H9 (cell line): Measurements from ENCODE around the gene ZFYVE28. TPM values are rescaled to one million over a fixed set of nuclear protein-coding genes. Genes with fewer than 3 reads are reported as not detected.

Source experiments
- DNase-seq: peaks from one replicate; pipeline ENCODE4 v3.0.0-alpha.2; 2017
- H2AFZ ChIP-seq: one replicate; pipeline ENCODE4 v1.6.1; 2013; ENCODE audit warnings: mild to moderate bottlenecking, low read length, control low read depth, moderate library complexity
- H2AK5ac ChIP-seq: 2 replicates; pipeline ENCODE4 v1.6.1; 2013; ENCODE audit warnings: low read length, control low read depth, mixed read lengths; ENCODE audit not compliant: insufficient read length
- H2BK120ac ChIP-seq: one replicate; pipeline ENCODE4 v1.6.1; 2013; ENCODE audit warnings: low read depth, mild to moderate bottlenecking, low read length, control low read depth, inconsistent platforms; ENCODE audit not compliant: poor library complexity, severe bottlenecking
- H2BK12ac ChIP-seq: 2 replicates; pipeline ENCODE4 v1.6.1; 2013; ENCODE audit warnings: low read length, control low read depth, mixed read lengths, low read depth; ENCODE audit not compliant: insufficient read length
- H2BK15ac ChIP-seq: 2 replicates; pipeline ENCODE4 v1.6.1; 2013; ENCODE audit warnings: low read depth, low read length, control low read depth
- H2BK20ac ChIP-seq: one replicate; pipeline ENCODE4 v1.6.1; 2013; ENCODE audit warnings: low read depth, mild to moderate bottlenecking, low read length, control low read depth, inconsistent platforms; ENCODE audit not compliant: poor library complexity, severe bottlenecking
- H2BK5ac ChIP-seq: 2 replicates; pipeline ENCODE4 v1.6.1; 2013; ENCODE audit warnings: low read length, control low read depth, mixed read lengths; ENCODE audit not compliant: insufficient read length
- H3K14ac ChIP-seq: 2 replicates; pipeline ENCODE4 v1.6.1; 2013; ENCODE audit warnings: low read length, control low read depth; ENCODE audit not compliant: insufficient read depth
- H3K18ac ChIP-seq: 2 replicates; pipeline ENCODE4 v1.6.1; 2013; ENCODE audit warnings: low read depth, mild to moderate bottlenecking, mixed read lengths, low read length, control low read depth; ENCODE audit not compliant: insufficient read length
- H3K23ac ChIP-seq: 2 replicates; pipeline ENCODE4 v1.6.1; 2013; ENCODE audit warnings: low read length, control low read depth, mixed read lengths, low read depth; ENCODE audit not compliant: insufficient read length
- H3K23me2 ChIP-seq: 2 replicates; pipeline ENCODE4 v1.6.1; 2013; ENCODE audit warnings: low read depth, mild to moderate bottlenecking, mixed read lengths, low read length, control low read depth; ENCODE audit not compliant: insufficient read length, poor library complexity, severe bottlenecking
- H3K27ac ChIP-seq: 2 replicates; pipeline ENCODE4 v1.5.1; 2013; ENCODE audit warnings: low read length, control low read depth, mixed read lengths, low read depth; ENCODE audit not compliant: insufficient read length
- H3K27me3 ChIP-seq: 2 replicates; pipeline ENCODE4 v1.6.1; 2013; ENCODE audit warnings: low read length, control low read depth, inconsistent platforms; ENCODE audit not compliant: insufficient read depth
- H3K4ac ChIP-seq: 2 replicates; pipeline ENCODE4 v1.6.1; 2013; ENCODE audit warnings: low read depth, mild to moderate bottlenecking, control low read depth, inconsistent platforms, low read length, moderate library complexity
- H3K4me1 ChIP-seq: 2 replicates; pipeline ENCODE4 v1.6.1; 2013; ENCODE audit warnings: low read length, control low read depth, inconsistent platforms; ENCODE audit not compliant: insufficient read depth
- H3K4me2 ChIP-seq: 2 replicates; pipeline ENCODE4 v1.6.1; 2013; ENCODE audit warnings: low read length, control low read depth, mixed read lengths; ENCODE audit not compliant: insufficient read length, insufficient read depth
- H3K56ac ChIP-seq: 2 replicates; pipeline ENCODE4 v1.6.1; 2013; ENCODE audit warnings: low read depth, mild to moderate bottlenecking, mixed read lengths, low read length, control low read depth; ENCODE audit not compliant: insufficient read length
- H3K79me1 ChIP-seq: 2 replicates; pipeline ENCODE4 v1.6.1; 2013; ENCODE audit warnings: low read depth, mild to moderate bottlenecking, moderate library complexity, low read length, control low read depth, inconsistent platforms; ENCODE audit not compliant: insufficient read depth, poor library complexity, severe bottlenecking
- H3K79me2 ChIP-seq: 2 replicates; pipeline ENCODE4 v1.6.1; 2013; ENCODE audit warnings: low read length, control low read depth, inconsistent platforms; ENCODE audit not compliant: insufficient read depth
- H3K9ac ChIP-seq: 2 replicates; pipeline ENCODE4 v1.6.1; 2013; ENCODE audit warnings: low read length, control low read depth, mixed read lengths; ENCODE audit not compliant: insufficient read length; ENCODE audit errors: extremely low read depth
- H3K9me3 ChIP-seq: one replicate; pipeline ENCODE4 v1.6.1; 2013; ENCODE audit warnings: low read depth, low read length, inconsistent platforms; ENCODE audit not compliant: control insufficient read depth
- H3T11ph ChIP-seq: one replicate; pipeline ENCODE4 v1.6.1; 2013; ENCODE audit warnings: mild to moderate bottlenecking, low read length, control low read depth, inconsistent platforms
- H4K20me1 ChIP-seq: one replicate; pipeline ENCODE4 v1.6.1; 2013; ENCODE audit not compliant: control insufficient read depth, insufficient read length, insufficient read depth
- H4K5ac ChIP-seq: 2 replicates; pipeline ENCODE4 v1.6.1; 2013; ENCODE audit warnings: low read depth, mild to moderate bottlenecking, mixed read lengths, low read length, control low read depth; ENCODE audit not compliant: insufficient read length
- H4K8ac ChIP-seq: replicated peaks from 2 replicates; pipeline ENCODE4 v1.6.1; 2013; ENCODE audit warnings: low read length, control low read depth, mixed read lengths, low read depth; ENCODE audit not compliant: insufficient read length
- H4K91ac ChIP-seq: 2 replicates; pipeline ENCODE4 v1.6.1; 2013; ENCODE audit warnings: low read depth, mild to moderate bottlenecking, moderate library complexity, mixed read lengths, low read length, control low read depth; ENCODE audit not compliant: insufficient read length
- H3K27ac Mint-ChIP-seq, 3 experiments: 2 replicates in 2 of 3; 3 replicates in 1 of 3; pipeline ENCODE4 v1.8.0; 2020 to 2021; ENCODE audit warnings: mixed read lengths in 3 of 3, mild to moderate bottlenecking in 1 of 3, moderate library complexity in 1 of 3
- H3K27me3 Mint-ChIP-seq: 2 replicates; pipeline ENCODE4 v1.8.0; 2021; ENCODE audit warnings: low read depth, mild to moderate bottlenecking, moderate library complexity, mixed read lengths
- H3K36me3 Mint-ChIP-seq, 3 experiments: 2 replicates in 2 of 3; 3 replicates in 1 of 3; pipeline ENCODE4 v1.8.0; 2020 to 2021; ENCODE audit warnings: low read depth in 3 of 3, mixed read lengths in 3 of 3; ENCODE audit not compliant: insufficient read depth in 1 of 3
- H3K4me1 Mint-ChIP-seq, 2 experiments: 2 replicates each; pipeline ENCODE4 v1.8.0; 2020; ENCODE audit warnings: mixed read lengths in 2 of 2
- H3K4me3 Mint-ChIP-seq, 2 experiments: 2 replicates in 1 of 2; 3 replicates in 1 of 2; pipeline ENCODE4 v1.8.0; 2020 to 2021; ENCODE audit warnings: mild to moderate bottlenecking in 2 of 2, mixed read lengths in 2 of 2, moderate library complexity in 1 of 2
- H3K9me3 Mint-ChIP-seq, 2 experiments: 2 replicates in 1 of 2; 3 replicates in 1 of 2; pipeline ENCODE4 v1.8.0; 2020; ENCODE audit warnings: mild to moderate bottlenecking in 2 of 2, mixed read lengths in 2 of 2, moderate library complexity in 1 of 2
- WGBS: extraction: QIAGEN DNeasy Blood & Tissue Kit; methylation state at CpG from one replicate; pipeline ENCODE4 v1.1.7; 2013; ENCODE audit warnings: missing lambda C conversion rate, low lambda C conversion rate, mixed read lengths; ENCODE audit not compliant: insufficient read length; ENCODE audit errors: extremely low coverage; 5-methylcytosine and 5-hydroxymethylcytosine counted together
- total RNA-seq: library from RNA; stranded (reverse); gene quantifications from 2 replicates; pipeline ENCODE4 v1.2.1, GENCODE V29; 2021
- TF ChIP-seq, protein P1 (sequence below): fragments of 200-600 bp; sonication (generic); conservative IDR thresholded peaks from 3 replicates; pipeline ENCODE4 v1.8.0; 2021; ENCODE audit warnings: antibody characterized with exemption, mild to moderate bottlenecking

Gene ZFYVE28
- total RNA-seq, 1 experiment from 2014 or later: 0.98 TPM

DNA sequence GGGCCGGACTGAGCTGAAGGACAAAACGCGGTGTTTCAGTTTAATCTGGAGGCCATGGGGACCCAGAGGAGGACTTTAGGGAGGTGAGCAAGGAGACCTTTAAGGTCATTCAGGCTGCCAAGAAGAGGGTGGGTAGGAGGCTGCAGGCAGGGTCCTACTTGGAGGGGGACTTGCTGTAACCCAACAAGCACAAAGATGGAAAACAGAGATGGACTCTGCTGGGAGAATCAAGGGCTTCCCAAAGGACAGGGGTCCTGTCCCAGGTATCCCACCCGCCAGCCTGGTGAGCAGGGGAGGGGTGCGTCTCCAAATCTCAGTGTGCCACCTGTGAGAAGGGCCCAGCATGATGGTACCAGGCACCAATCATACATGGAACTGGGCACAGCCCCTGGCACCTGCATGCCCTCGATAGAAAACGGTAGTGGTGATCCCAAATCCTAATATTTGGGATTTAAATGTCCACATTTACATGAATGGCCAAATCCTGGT, 172.6 kb downstream of the ZFYVE28 start:
- Histone ChIP-seq H4K8ac (no peak overlapping the region), H2BK120ac (no peak overlapping the region), H3K9me3 (no peaks in the 10 kb centered on the region), H3T11ph (no peak overlapping the region), H3K79me2 (no peaks in the 10 kb centered on the region; the same call in 1 of the 2 replicates), H4K20me1 (no peaks in the 10 kb centered on the region), H2BK5ac (no peak overlapping the region), H3K18ac (no peak overlapping the region), H4K5ac (no peak overlapping the region), H3K23ac (no peak overlapping the region), H3K9ac (no peak overlapping the region), H2AFZ (no peak overlapping the region), H3K56ac (no peak overlapping the region), H2BK12ac (no peak overlapping the region), H2AK5ac (no peak overlapping the region), H3K4me2 (no peak overlapping the region), H3K23me2 (peaks cover 3% of the 10 kb centered on the region), H3K27ac (no peak overlapping the region), H3K4ac (no peak overlapping the region), H3K79me1 (no peaks in the 10 kb centered on the region), H3K27me3 (no peaks in the 10 kb centered on the region), H4K91ac (no peak overlapping the region), H2BK20ac (no peak overlapping the region), H3K14ac (no peak overlapping the region), H3K4me1 (no peaks in the 10 kb centered on the region), H2BK15ac (no peak overlapping the region)
- WGBS: no CpG with 5 or more reads among the region's 7 CpGs
- peaks cover 5% of the 10 kb centered on the region for H3K27me3 Mint-ChIP-seq
- H3K4me3 Mint-ChIP-seq: no peak overlapping the region
- H3K4me1 Mint-ChIP-seq: peaks cover 2 to 13% of the 10 kb centered on the region in 2 experiments
- H3K27ac Mint-ChIP-seq: peak overlapping the region in 1 of 3 experiments; percentile 76; a peak in 1 of 7 replicates
- TF ChIP-seq, protein P1, sequence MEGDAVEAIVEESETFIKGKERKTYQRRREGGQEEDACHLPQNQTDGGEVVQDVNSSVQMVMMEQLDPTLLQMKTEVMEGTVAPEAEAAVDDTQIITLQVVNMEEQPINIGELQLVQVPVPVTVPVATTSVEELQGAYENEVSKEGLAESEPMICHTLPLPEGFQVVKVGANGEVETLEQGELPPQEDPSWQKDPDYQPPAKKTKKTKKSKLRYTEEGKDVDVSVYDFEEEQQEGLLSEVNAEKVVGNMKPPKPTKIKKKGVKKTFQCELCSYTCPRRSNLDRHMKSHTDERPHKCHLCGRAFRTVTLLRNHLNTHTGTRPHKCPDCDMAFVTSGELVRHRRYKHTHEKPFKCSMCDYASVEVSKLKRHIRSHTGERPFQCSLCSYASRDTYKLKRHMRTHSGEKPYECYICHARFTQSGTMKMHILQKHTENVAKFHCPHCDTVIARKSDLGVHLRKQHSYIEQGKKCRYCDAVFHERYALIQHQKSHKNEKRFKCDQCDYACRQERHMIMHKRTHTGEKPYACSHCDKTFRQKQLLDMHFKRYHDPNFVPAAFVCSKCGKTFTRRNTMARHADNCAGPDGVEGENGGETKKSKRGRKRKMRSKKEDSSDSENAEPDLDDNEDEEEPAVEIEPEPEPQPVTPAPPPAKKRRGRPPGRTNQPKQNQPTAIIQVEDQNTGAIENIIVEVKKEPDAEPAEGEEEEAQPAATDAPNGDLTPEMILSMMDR: no peak
- peaks cover 13 to 17% of the 10 kb centered on the region in 2 experiments for H3K9me3 Mint-ChIP-seq
- H3K36me3 Mint-ChIP-seq: peaks cover 7 to 14% (median 9%) of the 10 kb centered on the region in 3 experiments
- DNase-seq: no peak
